Measurements from ENCODE around the gene HIF1A.

GRCh38 chr14:61699027-61699426, 3.7 kb downstream of the HIF1A start:
- TF ChIP-seq CTCF (IDR thresholded peaks at IDR 0.05 in 2 of 3, conservative IDR thresholded peaks at IDR 0.05 in 1 of 3; ENCODE audit: control insufficient read depth in 2 of 3, extremely low read depth in 1 of 3, insufficient read depth in 1 of 3, low read depth in 3 of 3, low read length in 3 of 3) (no peak), CREB1 (IDR thresholded peaks at IDR 0.05; ENCODE audit: low read depth) (no peak), CREM (IDR thresholded peaks at IDR 0.05; ENCODE audit: low read depth) (no peak)

All from GM12878 (cell line).